WTC11 (cell line): ENCODE measurements around the gene TES. TPM values are rescaled to one million over a fixed set of nuclear protein-coding genes. Genes with fewer than 3 reads are reported as not detected.

Source experiments
- ATAC-seq: fragments of 200-7000 bp; cut with Tn5 transposase; 2 replicates; pipeline ENCODE4 v1.10.0; 2021; ENCODE audit warnings: mild to moderate bottlenecking, moderate library complexity
- CTCF ChIA-PET: fragments of 300-600 bp; sonication (Branson Sonifier 250); formaldehyde crosslinking; loops from one replicate; lab custom pipeline; 2021; ENCODE audit warnings: antibody characterized with exemption; lab: Charles Lee
- POLR2A ChIA-PET: fragments of 350-600 bp; sonication (Branson Sonifier 250); formaldehyde crosslinking; loops from one replicate; lab custom pipeline; 2021; ENCODE audit warnings: antibody characterized with exemption; lab: Charles Lee
- DNase-seq: peaks from one replicate; pipeline ENCODE4 v3.0.0; 2021; ENCODE audit warnings: low spot score
- H3K27ac Mint-ChIP-seq: 2 replicates; pipeline ENCODE4 v1.8.0; 2021; ENCODE audit warnings: mixed read lengths
- H3K27me3 Mint-ChIP-seq: 2 replicates; pipeline ENCODE4 v1.8.0; 2021; ENCODE audit warnings: low read depth, mild to moderate bottlenecking, moderate library complexity, mixed read lengths
- H3K36me3 Mint-ChIP-seq: 2 replicates; pipeline ENCODE4 v1.8.0; 2021; ENCODE audit warnings: mixed read lengths
- H3K4me1 Mint-ChIP-seq: 2 replicates; pipeline ENCODE4 v1.8.0; 2022; ENCODE audit warnings: mixed read lengths
- H3K4me3 Mint-ChIP-seq: 2 replicates; pipeline ENCODE4 v1.8.0; 2021; ENCODE audit warnings: mild to moderate bottlenecking, moderate library complexity, mixed read lengths
- H3K9me3 Mint-ChIP-seq: 2 replicates; pipeline ENCODE4 v1.8.0; 2021; ENCODE audit warnings: mixed read lengths
- ARID4B ChIP-seq: sonication (generic); formaldehyde crosslinking; IDR thresholded peaks from 2 replicates; pipeline ENCODE4 v1.8.0; 2023; ENCODE audit warnings: missing genetic modification reagents, mild to moderate bottlenecking, borderline replicate concordance
- ATF2 ChIP-seq: sonication (generic); formaldehyde crosslinking; IDR thresholded peaks from 2 replicates; pipeline ENCODE4 v1.8.1; 2022; ENCODE audit warnings: low read depth, missing genetic modification reagents, borderline replicate concordance
- ETV6 ChIP-seq: sonication (generic); formaldehyde crosslinking; IDR thresholded peaks from 2 replicates; pipeline ENCODE4 v1.8.1; 2022; ENCODE audit warnings: mild to moderate bottlenecking, missing genetic modification reagents
- FOXJ3 ChIP-seq: sonication (generic); formaldehyde crosslinking; IDR thresholded peaks from 2 replicates; pipeline ENCODE4 v1.9.0; 2021; ENCODE audit warnings: missing genetic modification reagents, mild to moderate bottlenecking, borderline replicate concordance
- GABPB1 ChIP-seq: sonication (generic); formaldehyde crosslinking; IDR thresholded peaks from 2 replicates; pipeline ENCODE4 v1.8.1; 2023; ENCODE audit warnings: mild to moderate bottlenecking, missing genetic modification reagents
- HMGXB4 ChIP-seq: sonication (generic); formaldehyde crosslinking; IDR thresholded peaks from 2 replicates; pipeline ENCODE4 v1.8.1; 2023; ENCODE audit warnings: mild to moderate bottlenecking, moderate library complexity, missing genetic modification reagents
- KAT7 ChIP-seq: sonication (generic); formaldehyde crosslinking; IDR thresholded peaks from 2 replicates; pipeline ENCODE4 v1.8.1; 2023; ENCODE audit warnings: missing genetic modification reagents, mild to moderate bottlenecking, borderline replicate concordance
- MXD4 ChIP-seq: fragments of 250-450 bp; sonication (Bioruptor Pico); IDR thresholded peaks from 2 replicates; pipeline ENCODE4 v1.8.0; 2021; ENCODE audit warnings: mild to moderate bottlenecking, moderate library complexity, borderline replicate concordance
- MYBL2 ChIP-seq: sonication (generic); formaldehyde crosslinking; IDR thresholded peaks from 2 replicates; pipeline ENCODE4 v1.8.1; 2023; ENCODE audit warnings: mild to moderate bottlenecking, moderate library complexity, missing genetic modification reagents
- NFYB ChIP-seq: sonication (generic); formaldehyde crosslinking; conservative IDR thresholded peaks from 2 replicates; pipeline ENCODE4 v1.8.0; 2022; ENCODE audit warnings: low read depth, missing genetic modification reagents
- NR1H2 ChIP-seq: sonication (generic); formaldehyde crosslinking; IDR thresholded peaks from 2 replicates; pipeline ENCODE4 v1.9.0; 2021; ENCODE audit warnings: mild to moderate bottlenecking, moderate library complexity, missing genetic modification reagents
- PREB ChIP-seq: sonication (generic); formaldehyde crosslinking; IDR thresholded peaks from 2 replicates; pipeline ENCODE4 v1.8.1; 2022; ENCODE audit warnings: mild to moderate bottlenecking, missing genetic modification reagents, moderate library complexity, borderline replicate concordance
- RORB ChIP-seq: fragments of 250-450 bp; sonication (Bioruptor Pico); IDR thresholded peaks from 2 replicates; pipeline ENCODE4 v1.9.0; 2021; ENCODE audit warnings: mild to moderate bottlenecking
- SMAD3 ChIP-seq: sonication (generic); formaldehyde crosslinking; IDR thresholded peaks from 2 replicates; pipeline ENCODE4 v1.8.0; 2022; ENCODE audit warnings: missing genetic modification reagents, mild to moderate bottlenecking, borderline replicate concordance
- USF2 ChIP-seq: sonication (generic); formaldehyde crosslinking; IDR thresholded peaks from 2 replicates; pipeline ENCODE4 v1.8.1; 2023; ENCODE audit warnings: mild to moderate bottlenecking, missing genetic modification reagents, moderate library complexity
- ZBTB43 ChIP-seq: sonication (generic); formaldehyde crosslinking; IDR thresholded peaks from 2 replicates; pipeline ENCODE4 v1.8.1; 2023; ENCODE audit warnings: mild to moderate bottlenecking, missing genetic modification reagents
- ZNF281 ChIP-seq: sonication (generic); formaldehyde crosslinking; IDR thresholded peaks from 2 replicates; pipeline ENCODE4 v1.8.0; 2023; ENCODE audit warnings: mild to moderate bottlenecking, missing genetic modification reagents
- total RNA-seq: library from RNA; stranded (reverse); gene quantifications from 3 replicates; pipeline ENCODE4 v1.2.3, GENCODE V29; 2021

The TES gene
- total RNA-seq, 1 experiment from 2014 or later: 48.5 TPM

GRCh38 chr7:116285252-116285651 is 74.9 kb downstream of the TES start (continued):
- TF ChIP-seq PREB (CRISPR knock-in tag): no peak

GRCh38 chr7:116290740-116291139 is 80.4 kb downstream of the TES start:
- no peaks in the 10 kb centered on the region for H3K4me1 Mint-ChIP-seq
- H3K27ac Mint-ChIP-seq: no peak overlapping the region
- ChIA-PET CTCF (interaction anchor here (1.4 kb wide), 1 partner anchor 236 kb away, joined by 3 read pairs; no protein-coding TSS in a partner anchor), POLR2A (interaction anchor here (0.8 kb wide), 1 partner anchor 15 kb away, joined by 4 read pairs; no protein-coding TSS in a partner anchor)
- H3K27me3 Mint-ChIP-seq: no peaks in the 10 kb centered on the region
- ATAC-seq (peak; percentile 98), DNase-seq (peak; percentile 17)
- H3K9me3 Mint-ChIP-seq: peaks cover 13% of the 10 kb centered on the region
- no peak overlapping the region for H3K4me3 Mint-ChIP-seq
- no peak for TF ChIP-seq ETV6 (CRISPR knock-in tag)
- no peak for TF ChIP-seq USF2 (CRISPR knock-in tag)
- TF ChIP-seq ARID4B (CRISPR knock-in tag): no peak
- TF ChIP-seq GABPB1 (CRISPR knock-in tag): no peak
- H3K36me3 Mint-ChIP-seq: no peaks in the 10 kb centered on the region

GRCh38 chr7:116291937-116292336 is 81.6 kb downstream of the TES start:
- Mint-ChIP-seq H3K36me3 (no peaks in the 10 kb centered on the region), H3K27ac (no peak overlapping the region; the same call in 1 of the 2 replicates), H3K4me1 (no peaks in the 10 kb centered on the region), H3K9me3 (peaks cover 25% of the 10 kb centered on the region), H3K4me3 (no peak overlapping the region), H3K27me3 (no peaks in the 10 kb centered on the region)
- ATAC-seq (no peak), DNase-seq (no peak)
- ChIA-PET POLR2A (no interaction called here), CTCF (no interaction called here)
- TF ChIP-seq ATF2 (CRISPR knock-in tag): no peak
- TF ChIP-seq KAT7: no peak
- no peak for TF ChIP-seq MYBL2
- TF ChIP-seq ZNF281 (CRISPR knock-in tag): no peak
- no peak for TF ChIP-seq RORB (CRISPR knock-in tag)
- no peak for TF ChIP-seq NFYB (CRISPR knock-in tag)
- no peak for TF ChIP-seq SMAD3 (CRISPR knock-in tag)
- TF ChIP-seq PREB (CRISPR knock-in tag): no peak
- TF ChIP-seq HMGXB4 (CRISPR knock-in tag): no peak
- TF ChIP-seq ZBTB43 (CRISPR knock-in tag): no peak
- no peak for TF ChIP-seq NR1H2
- no peak for TF ChIP-seq MXD4 (CRISPR knock-in tag)
- TF ChIP-seq FOXJ3 (CRISPR knock-in tag): no peak
- TF ChIP-seq GABPB1 (CRISPR knock-in tag): no peak
